ENCODE measurements around the gene SYT7.

SYT7 gene

DNA sequence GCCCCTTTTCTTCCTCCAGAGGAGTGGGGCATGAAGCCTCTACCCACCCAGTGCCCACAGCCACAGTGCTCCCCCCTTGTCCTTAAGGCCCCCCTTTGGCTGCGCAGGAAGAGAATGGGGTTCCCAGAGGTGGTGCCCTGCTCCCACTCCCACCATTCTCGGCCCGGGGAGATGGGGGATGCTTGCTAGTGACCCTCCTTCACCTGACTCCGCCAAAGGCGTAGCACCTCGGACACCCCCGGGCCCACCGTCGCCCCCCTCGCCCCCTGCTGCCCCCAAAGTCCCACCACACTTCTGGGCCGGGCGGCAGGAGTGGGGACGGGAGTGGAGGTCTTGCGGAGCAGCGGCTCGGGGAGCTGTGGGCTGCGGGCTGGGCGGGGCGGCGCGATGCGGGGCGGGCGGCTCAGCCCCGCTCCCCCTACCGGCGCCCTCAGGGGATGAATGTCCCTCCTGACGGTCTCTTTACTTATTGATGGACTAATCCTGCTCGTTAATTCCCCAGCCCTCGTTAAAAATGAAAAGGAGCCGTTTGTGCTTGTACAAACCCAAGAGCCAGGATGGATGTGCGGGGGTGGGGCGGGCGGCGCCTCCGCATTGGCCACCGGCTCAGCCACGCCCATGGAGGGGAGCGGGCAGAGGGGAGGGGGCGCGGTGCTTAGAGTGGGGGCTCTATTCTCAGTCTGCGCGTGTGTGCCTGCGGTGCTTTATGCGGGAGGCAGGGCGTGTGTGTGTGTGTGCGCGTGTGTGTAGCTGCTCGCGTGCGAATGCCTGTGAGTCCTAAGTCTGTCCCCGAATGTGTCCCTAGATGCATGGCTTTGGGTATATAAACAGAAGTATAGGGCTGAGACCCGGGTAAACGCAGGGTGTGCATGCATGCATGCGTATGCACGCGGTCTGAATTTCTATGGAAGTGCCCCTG, 25.6 kb downstream of the SYT7 start:
- in situ Hi-C loops (cut with MboI; ENCODE audit: low sequenced_read_pairs) = no loop called here

DNA sequence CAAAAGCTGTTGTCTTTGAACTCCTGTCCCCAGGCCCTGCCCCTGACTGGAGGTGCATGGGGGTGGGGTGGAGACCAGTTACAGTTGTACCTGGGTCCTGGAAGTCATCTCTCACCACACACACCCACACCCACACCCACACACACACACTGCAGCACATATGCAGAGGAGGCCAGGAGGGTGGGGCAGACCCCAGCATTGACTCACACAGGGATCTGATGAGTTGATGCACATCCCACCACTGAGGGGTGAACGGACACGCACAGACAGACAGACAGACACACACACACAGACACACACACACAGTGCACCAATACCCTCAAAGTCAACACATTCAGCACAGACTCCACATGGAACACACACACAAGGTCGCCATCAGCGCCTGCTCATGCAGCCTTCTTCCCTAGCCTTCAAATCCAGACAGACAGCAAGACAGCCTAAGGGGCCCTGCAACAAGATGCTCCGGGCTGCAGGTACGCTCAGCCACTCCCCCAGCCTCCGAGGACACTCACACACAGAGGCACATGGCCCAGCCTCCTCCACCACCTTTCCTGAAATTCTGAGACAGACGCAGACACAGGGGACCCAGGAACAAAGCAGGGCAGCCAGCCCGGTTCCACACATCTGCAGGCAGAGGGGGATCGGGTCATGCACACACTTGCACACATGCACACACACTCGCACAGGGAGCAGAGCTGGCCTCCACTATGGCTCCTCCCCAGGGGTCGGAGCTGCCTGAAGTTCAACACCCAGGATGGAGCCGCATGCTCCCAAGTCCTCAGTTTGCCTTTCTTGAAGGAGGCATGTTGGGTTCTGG, 26.5 kb downstream of the SYT7 start:
- in situ Hi-C loops (cut with MboI; ENCODE audit: low sequenced_read_pairs) = no loop called here

- in situ Hi-C loops (cut with MboI; ENCODE audit: low sequenced_read_pairs) = no loop called here
Observed at GRCh38 chr11:61553373-61554171, 27.3 kb downstream of the SYT7 start.

- in situ Hi-C loops (cut with MboI; ENCODE audit: low sequenced_read_pairs) = no loop called here
Observed at GRCh38 chr11:61552108-61552635, 28.7 kb downstream of the SYT7 start.

DNA sequence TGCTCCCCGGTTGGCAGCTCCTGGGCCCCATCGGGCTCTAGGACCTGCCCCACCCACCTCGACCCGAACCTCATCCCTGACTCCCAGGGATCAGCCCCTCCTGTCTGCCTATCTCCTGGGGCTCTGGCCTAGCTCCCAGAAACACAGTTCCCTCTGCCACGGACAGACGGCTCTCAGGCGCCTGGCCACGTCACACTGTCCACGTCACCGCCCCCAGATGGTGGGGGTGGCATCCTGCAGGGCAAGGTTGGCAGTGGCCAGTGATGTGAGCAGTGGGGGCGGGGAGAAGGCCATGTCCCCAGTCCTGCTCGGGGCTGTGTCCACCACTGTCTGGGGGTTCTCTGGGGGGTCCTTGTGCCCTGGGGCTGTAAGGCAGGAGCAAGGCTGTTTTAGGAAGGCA, 29.2 kb downstream of the SYT7 start:
- in situ Hi-C loops (cut with MboI; ENCODE audit: low sequenced_read_pairs) = no loop called here

- in situ Hi-C loops (cut with MboI; ENCODE audit: low sequenced_read_pairs) = no loop called here
Observed at GRCh38 chr11:61550665-61551227, 30.1 kb downstream of the SYT7 start.

- in situ Hi-C loops (cut with MboI; ENCODE audit: low sequenced_read_pairs) = no loop called here
Observed at GRCh38 chr11:61549662-61550568, 31.0 kb downstream of the SYT7 start.

- in situ Hi-C loops (cut with MboI; ENCODE audit: low sequenced_read_pairs) = no loop called here
Observed at GRCh38 chr11:61549177-61549576, 31.7 kb downstream of the SYT7 start.

DNA sequence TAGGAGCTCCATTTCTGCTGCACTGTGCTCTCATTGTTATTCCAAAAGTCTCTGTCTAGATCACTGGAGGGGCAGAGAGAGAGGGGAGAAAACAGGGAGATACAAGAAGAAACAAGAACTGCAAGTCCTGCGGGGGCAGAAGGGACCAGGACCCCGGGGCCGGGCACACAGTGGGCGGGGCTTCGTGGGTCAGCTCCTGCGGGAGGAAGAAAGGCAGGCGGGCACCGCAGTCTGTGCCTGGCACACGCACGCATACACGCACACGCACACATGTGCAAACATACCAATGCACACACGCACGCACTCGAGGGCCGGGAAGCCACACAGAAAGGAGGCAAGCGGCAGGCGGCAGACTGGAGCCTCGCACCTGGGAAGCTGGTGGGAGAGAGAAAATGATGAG, 33.6 kb downstream of the SYT7 start:
- in situ Hi-C loops (cut with MboI; ENCODE audit: low sequenced_read_pairs) = no loop called here

GRCh38 chr11:61546663-61547062, 34.2 kb downstream of the SYT7 start:
- in situ Hi-C loops (cut with MboI; ENCODE audit: low sequenced_read_pairs) = no loop called here

DNA sequence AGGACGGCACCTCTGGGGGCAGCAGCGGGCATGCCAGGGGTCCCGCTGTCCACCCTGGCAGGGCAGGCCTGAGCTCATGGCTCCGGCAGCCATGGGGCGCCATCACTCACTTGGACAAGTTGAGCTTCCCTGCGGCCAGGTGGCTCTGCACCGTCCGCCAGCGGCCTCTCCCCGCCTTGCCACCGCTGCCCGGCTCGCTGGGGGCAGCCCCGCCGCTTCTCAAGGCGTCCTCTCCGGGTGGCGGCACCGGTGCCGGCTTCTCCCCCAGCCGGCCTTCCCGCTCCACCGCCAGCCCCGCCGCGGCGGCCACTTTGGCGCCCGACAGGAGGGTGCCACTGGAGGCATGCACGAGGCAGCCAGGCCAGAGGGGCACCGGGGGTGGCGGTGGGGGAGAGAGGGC, 35.0 kb downstream of the SYT7 start:
- in situ Hi-C loops (cut with MboI; ENCODE audit: low sequenced_read_pairs) = no loop called here

DNA sequence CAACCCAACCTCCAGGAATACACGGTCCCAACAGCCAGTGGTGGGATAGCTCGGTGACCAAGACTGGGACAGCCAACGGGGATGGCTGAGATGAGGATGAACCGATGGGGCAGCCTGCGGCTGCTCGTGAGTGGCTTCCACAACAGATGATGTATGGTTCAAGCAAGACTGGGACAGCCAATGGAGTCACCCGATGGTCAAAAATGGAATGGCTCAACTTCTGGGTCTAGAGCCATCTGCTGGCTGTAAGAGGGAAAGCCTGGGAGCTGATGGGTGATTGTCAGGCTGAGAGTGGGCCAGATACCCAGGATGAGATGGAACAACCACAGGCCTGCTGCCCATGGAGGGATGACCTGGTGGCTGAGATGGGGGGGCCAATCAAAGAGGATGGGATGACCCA, 35.5 kb downstream of the SYT7 start:
- in situ Hi-C loops (cut with MboI; ENCODE audit: low sequenced_read_pairs) = no loop called here

GRCh38 chr11:61544466-61544865, 36.4 kb downstream of the SYT7 start:
- in situ Hi-C loops (cut with MboI; ENCODE audit: low sequenced_read_pairs) = no loop called here

- in situ Hi-C loops (cut with MboI; ENCODE audit: low sequenced_read_pairs) = no loop called here
Observed at GRCh38 chr11:61543606-61544306, 37.1 kb downstream of the SYT7 start.

DNA sequence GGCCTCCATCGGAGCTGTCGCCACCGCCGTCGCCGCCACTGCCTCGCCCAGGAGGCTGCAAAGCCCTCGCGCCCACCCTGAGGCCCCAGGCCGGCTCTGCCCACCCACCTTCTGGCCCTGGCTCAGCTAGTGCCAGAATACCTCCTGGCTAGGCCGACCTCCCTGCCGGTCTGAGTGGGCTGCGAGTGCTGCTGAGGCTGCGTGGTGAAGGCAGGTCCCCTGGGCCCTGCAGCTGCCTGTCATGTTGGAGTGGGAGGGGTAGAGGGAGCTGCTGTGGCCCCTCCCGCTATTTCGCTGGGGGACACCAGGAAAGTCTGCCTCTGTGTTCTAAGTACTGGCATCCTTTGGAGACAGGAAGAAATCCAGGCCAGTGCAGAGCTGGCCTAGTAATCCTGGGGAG, 38.2 kb downstream of the SYT7 start:
- in situ Hi-C loops (cut with MboI; ENCODE audit: low sequenced_read_pairs) = no loop called here

DNA sequence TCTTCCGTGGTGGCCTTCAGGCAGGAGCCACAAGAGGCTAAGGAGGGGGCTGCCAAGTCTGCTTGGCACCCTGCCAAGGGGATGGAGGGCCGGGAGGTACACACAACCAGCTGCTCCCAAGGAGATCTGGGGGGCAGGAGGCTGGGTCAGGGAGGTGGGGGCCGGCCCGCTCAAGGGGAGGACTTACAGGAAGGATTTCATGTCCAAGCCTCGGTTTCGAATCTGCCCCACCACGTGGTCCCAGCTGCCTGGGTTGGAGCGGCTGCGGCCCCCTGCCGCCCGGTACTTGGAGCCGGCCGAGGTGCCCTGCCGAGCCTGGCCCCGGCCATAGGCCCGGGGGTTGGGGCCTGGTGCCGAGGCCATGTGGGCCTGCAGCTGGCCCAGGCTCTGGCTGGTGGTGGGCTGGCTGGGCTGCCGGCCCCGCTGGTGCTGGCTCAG, 38.8 kb downstream of the SYT7 start:
- in situ Hi-C loops (cut with MboI; ENCODE audit: low sequenced_read_pairs) = no loop called here

DNA sequence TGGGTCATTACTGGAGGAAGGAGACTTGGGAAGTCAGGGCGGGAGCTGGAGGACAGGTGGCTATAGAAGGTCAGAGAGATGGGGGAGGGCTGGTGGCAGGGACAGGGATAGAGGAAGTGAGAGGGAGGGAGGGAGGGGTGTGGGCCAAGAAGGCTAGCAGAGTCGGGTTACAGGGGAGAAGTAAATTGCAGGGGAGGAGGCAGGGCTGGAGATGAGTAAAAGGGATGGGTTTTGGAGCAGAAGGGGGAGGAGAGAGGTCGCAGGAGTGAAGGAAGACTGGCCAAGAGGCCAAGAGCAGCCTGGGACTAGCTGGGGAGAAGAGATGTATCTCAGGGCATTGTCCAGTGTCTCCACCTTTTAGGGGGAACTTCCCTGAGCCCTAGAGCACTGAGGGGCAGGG, 39.3 kb downstream of the SYT7 start:
- in situ Hi-C loops (cut with MboI; ENCODE audit: low sequenced_read_pairs) = no loop called here

GRCh38 chr11:61540528-61540927, 40.3 kb downstream of the SYT7 start:
- in situ Hi-C loops (cut with MboI; ENCODE audit: low sequenced_read_pairs) = no loop called here

GRCh38 chr11:61539831-61540357, 41.0 kb downstream of the SYT7 start:
- in situ Hi-C loops (cut with MboI; ENCODE audit: low sequenced_read_pairs) = no loop called here

All from HL-60/S4 (cell line).